Uterus (tissue), 4 donors: ENCODE data around the gene PEAK1. TPM values are rescaled to one million over a fixed set of nuclear protein-coding genes. Genes with fewer than 3 reads are reported as not detected.

Experiments used
- DNase-seq, 2 donors: peaks; one replicate each; pipeline ENCODE4 v3.0.0-alpha.2; 2019 to 2020
- H3K27ac ChIP-seq, 2 donors: fragments of 200-600 bp; sonication (generic); 1 replicate in 1 of 2; 2 replicates in 1 of 2; pipeline ENCODE4 v1.5.1; 2016 to 2018
- H3K27me3 ChIP-seq, 2 donors: fragments of 200-600 bp; sonication (generic); one replicate each; pipeline ENCODE4 v1.5.1; 2018 to 2019; ENCODE audit warnings: control low read depth in 1 of 2
- H3K36me3 ChIP-seq, 2 donors: fragments of 200-600 bp; sonication (generic); one replicate each; pipeline ENCODE4 v1.5.1; 2019; ENCODE audit warnings: control low read depth in 1 of 2
- H3K4me1 ChIP-seq, 2 donors: fragments of 200-600 bp; sonication (generic); one replicate each; pipeline ENCODE4 v1.5.1; 2018 to 2019; ENCODE audit warnings: control low read depth in 1 of 2
- H3K4me3 ChIP-seq, 2 donors: fragments of 200-600 bp; sonication (generic); 1 replicate in 1 of 2; 2 replicates in 1 of 2; pipeline ENCODE4 v1.5.1; 2018 to 2019; ENCODE audit warnings: mild to moderate bottlenecking in 1 of 2
- H3K9me3 ChIP-seq, 2 donors: fragments of 200-600 bp; sonication (generic); one replicate each; pipeline ENCODE4 v1.5.1; 2019; ENCODE audit warnings: control low read depth in 1 of 2
- POLR2A ChIP-seq, 2 donors: fragments of 450-650 bp; IDR thresholded peaks; one replicate each; pipeline ENCODE4 v1.6.1; 2016; ENCODE audit warnings: antibody characterized with exemption in 2 of 2, mild to moderate bottlenecking in 1 of 2, moderate library complexity in 1 of 2
- intact Hi-C: fragments of 100-400 bp; cut with DNase I; formaldehyde crosslinking; loops from one replicate; pipeline ENCODE4 v1.15.1; 2023; ENCODE audit warnings: low total_unique reads
- total RNA-seq, 4 donors: library from RNA; depleted of rRNA in 3 of 4; stranded (reverse); fragments of >200 nt in 3 of 4; gene quantifications; one replicate each; pipeline versions ENCODE4 v1.1.0 to v1.2.4, GENCODE V29; 2014 to 2023
- TF ChIP-seq, protein P1 (sequence below), 4 experiments: fragments of 200-600 bp in 2 of 4; fragments of 450-650 bp in 2 of 4; sonication (generic) in 2 of 4; IDR thresholded peaks; one replicate each; pipeline ENCODE4 v1.5.1; 2016 to 2019; ENCODE audit warnings: antibody characterized with exemption in 4 of 4, mild to moderate bottlenecking in 2 of 4, moderate library complexity in 1 of 4
- donor health status: DM: yes; HTN: yes; CAD: no.

Gene PEAK1
- total RNA-seq, 4 donors from 2014 or later, result 14.4 to 87.3 (median 43.5) TPM

DNA sequence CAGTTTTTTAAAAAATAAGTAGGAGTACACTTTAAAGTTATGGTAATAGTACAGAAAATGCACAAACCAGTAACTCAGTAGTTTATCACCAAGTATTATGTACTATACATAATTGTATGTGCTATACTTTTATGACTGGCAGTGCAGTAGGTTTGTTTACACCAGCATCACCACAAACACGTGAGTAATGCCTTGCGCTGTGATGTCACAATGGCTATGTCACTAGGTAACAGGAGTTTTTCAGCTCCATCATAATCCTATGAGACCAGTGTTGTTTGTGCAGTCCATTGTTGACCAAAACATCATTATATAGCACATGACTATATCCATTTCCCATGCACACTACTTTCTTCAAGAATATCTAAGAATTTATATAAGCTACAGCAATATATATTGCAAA, 280.6 kb downstream of the PEAK1 start:
- TF ChIP-seq POLR2A (IDR thresholded peaks at IDR 0.05), result no peak
- TF ChIP-seq, protein P1, sequence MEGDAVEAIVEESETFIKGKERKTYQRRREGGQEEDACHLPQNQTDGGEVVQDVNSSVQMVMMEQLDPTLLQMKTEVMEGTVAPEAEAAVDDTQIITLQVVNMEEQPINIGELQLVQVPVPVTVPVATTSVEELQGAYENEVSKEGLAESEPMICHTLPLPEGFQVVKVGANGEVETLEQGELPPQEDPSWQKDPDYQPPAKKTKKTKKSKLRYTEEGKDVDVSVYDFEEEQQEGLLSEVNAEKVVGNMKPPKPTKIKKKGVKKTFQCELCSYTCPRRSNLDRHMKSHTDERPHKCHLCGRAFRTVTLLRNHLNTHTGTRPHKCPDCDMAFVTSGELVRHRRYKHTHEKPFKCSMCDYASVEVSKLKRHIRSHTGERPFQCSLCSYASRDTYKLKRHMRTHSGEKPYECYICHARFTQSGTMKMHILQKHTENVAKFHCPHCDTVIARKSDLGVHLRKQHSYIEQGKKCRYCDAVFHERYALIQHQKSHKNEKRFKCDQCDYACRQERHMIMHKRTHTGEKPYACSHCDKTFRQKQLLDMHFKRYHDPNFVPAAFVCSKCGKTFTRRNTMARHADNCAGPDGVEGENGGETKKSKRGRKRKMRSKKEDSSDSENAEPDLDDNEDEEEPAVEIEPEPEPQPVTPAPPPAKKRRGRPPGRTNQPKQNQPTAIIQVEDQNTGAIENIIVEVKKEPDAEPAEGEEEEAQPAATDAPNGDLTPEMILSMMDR (IDR thresholded peaks at IDR 0.05), result no peak
- Histone ChIP-seq H3K27ac (no peak overlapping the region), H3K36me3 (no peaks in the 10 kb centered on the region), H3K9me3 (peaks cover 0 to 5% of the 10 kb centered on the region in 2 donors), H3K4me1 (no peaks in the 10 kb centered on the region), H3K27me3 (no peaks in the 10 kb centered on the region), H3K4me3 (no peak overlapping the region)
- no peak for DNase-seq
- intact Hi-C loops, result no loop called here

DNA sequence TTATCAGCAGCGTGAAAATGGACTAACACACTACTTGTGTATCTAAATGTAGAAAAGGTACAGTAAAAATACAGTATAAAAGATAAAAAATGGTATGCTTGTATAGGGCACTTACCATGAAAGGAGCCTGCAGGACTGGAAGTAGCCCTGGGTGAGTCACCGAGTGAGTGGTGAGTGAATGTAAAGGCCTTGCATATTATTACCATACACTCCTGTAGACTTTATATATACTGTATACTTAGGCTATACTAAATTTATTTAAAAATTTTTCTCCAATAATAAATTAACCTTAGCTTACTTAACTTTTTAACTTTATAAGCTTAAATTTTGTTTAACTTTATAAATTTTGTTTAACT, 281.8 kb downstream of the PEAK1 start:
- TF ChIP-seq POLR2A (IDR thresholded peaks at IDR 0.05), result no peak
- TF ChIP-seq, protein P1 (IDR thresholded peaks at IDR 0.05), result no peak
- no peaks in the 10 kb centered on the region for H3K4me1 ChIP-seq
- no peak overlapping the region for H3K27ac ChIP-seq
- intact Hi-C loops, result no loop called here
- no peak for DNase-seq
- H3K27me3 ChIP-seq, result no peaks in the 10 kb centered on the region
- H3K9me3 ChIP-seq, result peaks cover 0 to 5% of the 10 kb centered on the region in 2 donors
- no peaks in the 10 kb centered on the region for H3K36me3 ChIP-seq
- H3K4me3 ChIP-seq, result no peak overlapping the region

DNA sequence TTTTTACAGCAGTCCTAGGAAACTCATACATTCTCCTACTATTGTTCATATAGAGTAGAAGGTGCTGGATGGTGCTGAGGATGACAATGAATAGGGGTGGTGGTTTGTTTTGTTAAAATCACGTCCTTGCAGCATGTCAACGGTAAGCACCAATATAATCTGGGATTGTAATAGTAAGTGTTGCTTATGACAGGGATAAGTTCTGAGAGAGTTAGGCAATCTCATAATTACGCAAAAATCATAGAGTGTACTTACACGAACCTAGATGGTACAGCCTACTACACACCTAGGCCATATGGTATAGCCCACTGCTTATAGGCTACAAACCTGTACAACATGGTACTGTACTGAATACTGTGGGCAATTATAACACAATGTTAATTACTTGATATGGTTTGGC, 284.7 kb downstream of the PEAK1 start:
- intact Hi-C loops, result no loop called here
- no peaks in the 10 kb centered on the region for H3K36me3 ChIP-seq

DNA sequence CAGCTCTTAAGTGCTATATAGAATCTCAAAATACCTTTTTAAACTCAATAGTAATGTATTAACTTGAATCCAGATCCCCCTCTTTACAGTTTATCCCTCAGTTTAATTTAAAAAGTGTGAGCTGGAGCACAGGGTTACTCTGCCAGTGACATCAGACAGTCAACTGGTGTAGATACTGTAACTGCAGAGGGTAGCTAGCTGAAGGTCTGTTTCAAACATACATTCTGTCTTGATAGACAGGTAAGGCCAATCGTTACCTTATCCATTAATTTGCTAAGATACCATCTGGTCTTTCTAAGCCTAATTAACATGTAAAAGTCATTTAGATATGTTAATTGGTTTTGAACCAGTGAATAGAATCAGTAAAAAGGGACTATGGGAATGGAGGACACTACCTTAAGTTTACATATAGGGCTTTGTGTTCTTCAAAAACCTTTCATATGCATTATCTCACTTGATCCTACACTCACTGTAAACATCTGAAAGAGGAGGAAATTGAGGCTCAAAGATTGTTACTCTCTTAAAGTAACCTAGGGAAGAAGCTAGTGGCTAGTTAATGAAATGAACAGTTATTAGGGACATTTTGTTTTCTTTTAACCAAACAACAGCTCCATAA, 289.5 kb downstream of the PEAK1 start:
- H3K27ac ChIP-seq, result no peak overlapping the region
- no peaks in the 10 kb centered on the region for H3K4me1 ChIP-seq
- H3K27me3 ChIP-seq, result no peaks in the 10 kb centered on the region
- no peaks in the 10 kb centered on the region for H3K9me3 ChIP-seq
- TF ChIP-seq, protein P1 (IDR thresholded peaks at IDR 0.05), result no peak
- TF ChIP-seq POLR2A (IDR thresholded peaks at IDR 0.05), result no peak
- DNase-seq, result no peak
- no peaks in the 10 kb centered on the region for H3K36me3 ChIP-seq
- intact Hi-C loops, result no loop called here
- no peak overlapping the region for H3K4me3 ChIP-seq

More for the DNA sequence above, 284.7 kb downstream of the PEAK1 start:
- no peak overlapping the region for H3K4me3 ChIP-seq
- H3K9me3 ChIP-seq, result no peaks in the 10 kb centered on the region
- no peaks in the 10 kb centered on the region for H3K27me3 ChIP-seq
- TF ChIP-seq POLR2A (IDR thresholded peaks at IDR 0.05), result no peak
- TF ChIP-seq, protein P1 (IDR thresholded peaks at IDR 0.05), result no peak
- no peak for DNase-seq
- H3K4me1 ChIP-seq, result no peaks in the 10 kb centered on the region
- no peak overlapping the region for H3K27ac ChIP-seq

DNA sequence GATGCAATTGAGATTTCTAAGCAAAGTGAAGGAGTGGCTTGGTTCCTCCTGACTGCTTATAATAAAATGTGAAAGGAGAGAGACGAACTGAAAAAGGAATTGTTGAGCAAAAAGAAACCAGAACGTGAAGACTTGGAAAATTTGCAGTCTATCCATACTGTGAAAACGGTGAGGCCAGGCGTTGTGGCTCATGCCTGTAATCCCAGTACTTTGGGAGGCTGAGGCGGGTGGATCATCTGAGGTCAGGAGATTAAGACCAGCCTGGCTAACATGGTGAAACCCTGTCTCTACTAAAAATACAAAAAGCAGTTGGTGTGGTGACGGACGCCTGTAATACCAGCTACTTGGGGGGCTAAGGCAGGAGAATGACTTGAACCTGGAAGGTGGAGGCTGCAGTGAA, 292.3 kb downstream of the PEAK1 start:
- no peaks in the 10 kb centered on the region for H3K9me3 ChIP-seq
- no peak overlapping the region for H3K4me3 ChIP-seq
- intact Hi-C loops, result no loop called here
- H3K27ac ChIP-seq, result no peak overlapping the region
- H3K27me3 ChIP-seq, result no peaks in the 10 kb centered on the region
- no peaks in the 10 kb centered on the region for H3K4me1 ChIP-seq
- TF ChIP-seq, protein P1 (IDR thresholded peaks at IDR 0.05), result no peak
- no peak for TF ChIP-seq POLR2A (IDR thresholded peaks at IDR 0.05)
- H3K36me3 ChIP-seq, result no peaks in the 10 kb centered on the region
- no peak for DNase-seq
